Psoas muscle (tissue), 8 donors: Measurements from ENCODE around the gene GNG12. TPM values are rescaled to one million over a fixed set of nuclear protein-coding genes. Genes with fewer than 3 reads are reported as not detected.

Experiments used
- ATAC-seq, 4 donors: fragments of 200-7000 bp; cut with Tn5 transposase; one replicate each; pipeline ENCODE4 v1.9.1; 2020; ENCODE audit warnings: moderate library complexity in 3 of 4, mild to moderate bottlenecking in 2 of 4
- DNase-seq, 2 donors: peaks; one replicate each; pipeline ENCODE4 v3.0.0-alpha.2; 2020
- H3K27ac ChIP-seq: fragments of 200-600 bp; one replicate; pipeline ENCODE4 v1.8.0; 2022
- H3K27me3 ChIP-seq, 3 donors: fragments of 200-600 bp in 1 of 3; one replicate each; pipeline versions ENCODE4 v1.6.1 to v1.8.0; 2013 to 2022; ENCODE audit warnings: low read length in 2 of 3, mild to moderate bottlenecking in 2 of 3, moderate library complexity in 1 of 3; ENCODE audit not compliant: insufficient read depth in 3 of 3
- H3K36me3 ChIP-seq, 2 donors: fragments of 200-600 bp in 1 of 2; one replicate each; pipeline versions ENCODE4 v1.6.1 to v1.8.0; 2013 to 2022; ENCODE audit warnings: low read depth in 1 of 2, mild to moderate bottlenecking in 1 of 2, moderate library complexity in 1 of 2; ENCODE audit not compliant: insufficient read depth in 1 of 2
- H3K4me1 ChIP-seq: fragments of 200-600 bp; one replicate; pipeline ENCODE4 v1.8.0; 2022
- H3K4me3 ChIP-seq: fragments of 200-600 bp; one replicate; pipeline ENCODE4 v1.8.0; 2022; ENCODE audit warnings: mild to moderate bottlenecking
- H3K9me3 ChIP-seq: fragments of 200-600 bp; one replicate; pipeline ENCODE4 v1.8.0; 2022
- WGBS, 3 donors: extraction: QIAGEN DNeasy Blood & Tissue Kit; methylation state at CpG; one replicate each; pipeline versions ENCODE4 v1.1.6 to v1.1.7; 2013; 5-methylcytosine and 5-hydroxymethylcytosine counted together
- intact Hi-C, 2 donors: fragments of 100-400 bp; cut with DNase I; formaldehyde crosslinking; loops; one replicate each; pipeline versions ENCODE4 v1.11.0 to v1.14.2; 2022
- polyA plus RNA-seq, 3 donors: library from polyadenylated mRNA; stranded (reverse); fragments of 200-250 nt; gene quantifications; one replicate each; pipeline ENCODE4 v1.2.3, GENCODE V29; 2013
- total RNA-seq, 4 donors: library from RNA; stranded (reverse); fragmentation: NEBNext Ultra II Directional in 2 of 4; extraction: Animal tissue kit (Norgen Biotek cat#: 25700) in 2 of 4; gene quantifications; one replicate each; pipeline versions ENCODE4 v1.2.1 to v1.2.4, GENCODE V29; 2021 to 2023
- TF ChIP-seq, protein P1 (sequence below): fragments of 200-600 bp; IDR thresholded peaks from one replicate; pipeline ENCODE4 v1.8.0; 2022; ENCODE audit warnings: antibody characterized with exemption
- donor health status: healthy with polysubstance abuse.
- donor health status: DM: no; HTN: no; CAD: no; lungs with moderate emphysema.
- donor health status: Bipolar disorder and iron deficiency.
- donor health status: healthy.
- donor health status: DM: yes; HTN: yes; CAD: no.
- donor health status: DM: no; HTN: no; CAD: no.
- donor health status: DM: no; HTN: no; CAD: no.
- donor health status: DM: yes; HTN: yes; CAD: no.

GNG12 gene
- total and polyA plus RNA-seq, 7 donors: 8.9 to 25.1 (median 18.6) TPM

DNA sequence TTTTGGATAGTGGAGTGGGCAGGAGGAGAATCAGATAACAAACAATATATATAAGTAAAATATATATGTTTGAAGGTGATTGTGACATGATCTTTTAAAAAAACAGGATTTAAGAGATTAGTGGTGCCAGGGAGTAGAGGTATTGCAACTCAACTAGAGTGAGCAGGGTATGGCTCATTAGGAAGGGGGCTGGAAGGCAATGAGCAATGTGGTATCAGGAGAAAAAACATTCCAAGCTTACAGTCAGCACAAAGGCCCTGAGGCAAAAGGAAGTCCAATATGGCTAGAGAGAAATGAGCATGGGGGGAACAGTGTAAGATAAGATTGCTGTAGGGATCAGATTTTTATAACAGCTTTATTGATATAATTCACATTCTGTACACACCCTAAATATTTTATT is 153.6 kb downstream of the GNG12 start:
- Histone ChIP-seq H3K27ac (no peak overlapping the region), H3K27me3 (no peaks in the 10 kb centered on the region), H3K4me1 (peaks cover 29% of the 10 kb centered on the region), H3K4me3 (no peak overlapping the region), H3K9me3 (no peaks in the 10 kb centered on the region), H3K36me3 (no peaks in the 10 kb centered on the region)
- DNase-seq (no peak), ATAC-seq (no peak)
- intact Hi-C loops: loop anchor here (5.0 to 10.0 kb wide), 2 partner anchors 32 to 155 kb away; partner anchors contain the start of gene GNG12 (in 1 of the 2)
- TF ChIP-seq, protein P1, sequence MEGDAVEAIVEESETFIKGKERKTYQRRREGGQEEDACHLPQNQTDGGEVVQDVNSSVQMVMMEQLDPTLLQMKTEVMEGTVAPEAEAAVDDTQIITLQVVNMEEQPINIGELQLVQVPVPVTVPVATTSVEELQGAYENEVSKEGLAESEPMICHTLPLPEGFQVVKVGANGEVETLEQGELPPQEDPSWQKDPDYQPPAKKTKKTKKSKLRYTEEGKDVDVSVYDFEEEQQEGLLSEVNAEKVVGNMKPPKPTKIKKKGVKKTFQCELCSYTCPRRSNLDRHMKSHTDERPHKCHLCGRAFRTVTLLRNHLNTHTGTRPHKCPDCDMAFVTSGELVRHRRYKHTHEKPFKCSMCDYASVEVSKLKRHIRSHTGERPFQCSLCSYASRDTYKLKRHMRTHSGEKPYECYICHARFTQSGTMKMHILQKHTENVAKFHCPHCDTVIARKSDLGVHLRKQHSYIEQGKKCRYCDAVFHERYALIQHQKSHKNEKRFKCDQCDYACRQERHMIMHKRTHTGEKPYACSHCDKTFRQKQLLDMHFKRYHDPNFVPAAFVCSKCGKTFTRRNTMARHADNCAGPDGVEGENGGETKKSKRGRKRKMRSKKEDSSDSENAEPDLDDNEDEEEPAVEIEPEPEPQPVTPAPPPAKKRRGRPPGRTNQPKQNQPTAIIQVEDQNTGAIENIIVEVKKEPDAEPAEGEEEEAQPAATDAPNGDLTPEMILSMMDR: no peak

DNA sequence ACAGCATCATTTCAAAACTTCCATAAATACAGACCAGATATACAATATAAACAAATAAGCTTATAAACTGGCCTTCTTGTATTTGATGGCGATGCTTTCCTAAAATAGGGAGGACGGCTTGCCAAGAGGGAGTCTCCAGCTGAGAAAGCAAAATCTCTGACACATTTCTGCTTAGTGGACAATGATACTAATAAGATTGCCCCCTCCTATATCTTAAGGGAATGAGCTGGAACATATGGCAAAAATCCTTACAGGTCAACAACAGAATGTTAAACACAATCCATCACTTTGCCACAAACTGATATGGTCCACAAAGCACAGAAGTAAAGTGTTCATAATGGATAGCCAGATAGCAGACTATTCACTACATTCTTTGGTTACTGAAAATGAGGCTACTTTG is 155.3 kb downstream of the GNG12 start:
- Histone ChIP-seq H3K27me3 (no peaks in the 10 kb centered on the region), H3K9me3 (no peaks in the 10 kb centered on the region), H3K36me3 (no peaks in the 10 kb centered on the region), H3K4me1 (peaks cover 30% of the 10 kb centered on the region), H3K27ac (no peak overlapping the region), H3K4me3 (no peak overlapping the region)
- intact Hi-C loops: no loop called here
- WGBS, 3 donors: 54 to 81% (median 57%) methylated on average over 2 of the region's 2 CpGs
- TF ChIP-seq, protein P1: no peak
- DNase-seq (no peak), ATAC-seq (no peak)

DNA sequence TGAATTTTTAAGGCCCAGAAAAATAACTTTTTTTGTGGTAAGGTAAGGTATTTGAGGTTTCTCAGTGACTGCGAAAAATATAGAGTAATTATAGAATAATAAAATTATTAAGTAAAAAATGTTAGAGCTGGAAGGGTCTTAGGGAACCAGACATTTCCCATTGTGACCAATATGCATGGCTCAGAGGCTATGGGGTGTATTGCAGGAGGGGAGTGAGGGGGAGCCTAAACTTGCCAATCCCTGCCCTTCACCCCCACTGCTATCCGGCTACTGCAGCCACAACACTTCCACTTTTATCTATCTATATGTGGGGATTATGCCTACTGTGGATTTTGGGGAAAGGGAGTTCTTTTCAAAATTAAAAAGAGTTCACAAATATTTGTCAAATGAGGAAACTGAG is 155.9 kb downstream of the GNG12 start:
- H3K36me3 ChIP-seq: no peaks in the 10 kb centered on the region
- no peak overlapping the region for H3K4me3 ChIP-seq
- peaks cover 30% of the 10 kb centered on the region for H3K4me1 ChIP-seq
- DNase-seq (no peak), ATAC-seq (no peak)
- H3K27me3 ChIP-seq: no peaks in the 10 kb centered on the region
- 98 to 100% (median 100%) methylated on average over 2 of the region's 2 CpGs for WGBS, 3 donors
- H3K27ac ChIP-seq: no peak overlapping the region
- TF ChIP-seq, protein P1: no peak
- H3K9me3 ChIP-seq: no peaks in the 10 kb centered on the region
- intact Hi-C loops: no loop called here

DNA sequence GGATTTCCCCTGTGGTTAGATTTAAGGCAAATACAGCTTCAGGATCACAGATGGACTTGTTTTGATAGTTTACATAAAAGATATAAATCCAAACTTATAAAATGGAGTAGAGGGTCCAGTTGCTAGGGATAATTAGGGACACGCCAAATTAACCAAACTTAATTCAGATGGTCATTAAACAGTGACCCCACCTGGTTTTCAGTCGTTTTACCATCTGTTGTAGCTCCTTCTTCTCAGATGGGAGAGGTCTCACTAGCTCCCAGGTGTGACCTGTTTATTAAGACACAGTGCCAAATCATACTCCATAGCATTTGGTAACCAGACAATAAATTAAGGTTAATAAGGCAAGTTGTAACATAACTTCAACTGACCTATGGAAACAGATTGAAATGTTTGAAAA is 156.3 kb downstream of the GNG12 start:
- Histone ChIP-seq H3K4me3 (no peak overlapping the region), H3K27me3 (no peaks in the 10 kb centered on the region), H3K4me1 (peaks cover 28% of the 10 kb centered on the region), H3K9me3 (no peaks in the 10 kb centered on the region), H3K27ac (no peak overlapping the region), H3K36me3 (no peaks in the 10 kb centered on the region)
- WGBS, 3 donors: 69 to 74% (median 73%) methylated on average over 2 of the region's 2 CpGs
- TF ChIP-seq, protein P1: no peak
- intact Hi-C loops: no loop called here
- no peak for ATAC-seq
- no peak for DNase-seq

DNA sequence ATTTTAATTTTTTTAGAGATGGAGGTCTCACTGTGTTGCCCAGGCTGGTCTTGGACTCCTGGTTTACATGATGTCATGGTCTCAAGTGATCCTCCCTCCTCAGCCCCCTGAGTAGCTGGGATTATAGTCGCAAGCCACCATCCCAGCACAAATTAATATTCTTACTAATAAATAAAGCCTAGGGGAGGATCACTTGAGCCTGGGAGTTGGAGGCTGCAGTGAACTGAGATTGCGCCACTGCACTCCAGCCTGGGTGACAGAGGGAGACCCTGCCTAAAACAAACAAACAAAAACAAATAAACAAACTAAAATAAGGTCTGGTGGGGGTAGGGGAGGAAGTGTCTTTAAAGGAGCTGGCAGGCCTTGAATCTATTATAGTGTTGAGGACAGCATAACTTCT is 157.0 kb downstream of the GNG12 start:
- no peak for ATAC-seq
- no peak for DNase-seq
- Histone ChIP-seq H3K4me1 (peaks cover 28% of the 10 kb centered on the region), H3K36me3 (no peaks in the 10 kb centered on the region), H3K9me3 (no peaks in the 10 kb centered on the region), H3K4me3 (no peak overlapping the region), H3K27me3 (no peaks in the 10 kb centered on the region), H3K27ac (no peak overlapping the region)
- 86 to 87% (median 86%) methylated on average over 2 of the region's 2 CpGs for WGBS, 3 donors
- TF ChIP-seq, protein P1: no peak
- intact Hi-C loops: no loop called here
